HG03378 (cell line): ENCODE results near the gene SNRPB2.

Experiments
- ATAC-seq: cut with Tn5 transposase; IDR thresholded peaks from one replicate; pipeline ENCODE4 v1.9.1; 2021; ENCODE audit warnings: mild to moderate bottlenecking, moderate library complexity; ENCODE audit not compliant: unreplicated experiment

Gene SNRPB2

GRCh38 chr20:16729565-16730460 lies at the start of gene SNRPB2:
SNRPB2 (plus strand) TSS chr20:16730026; CDS start chr20:16731703, 1,677 bp downstream.
- peak; percentile 99 for ATAC-seq

GRCh38 chr20:16684416-16684815 lies 45.4 kb upstream of the SNRPB2 start:
- ATAC-seq, result no peak

GRCh38 chr20:16689906-16690305 lies 39.9 kb upstream of the SNRPB2 start:
- ATAC-seq, result no peak

GRCh38 chr20:16691381-16691780 lies 38.4 kb upstream of the SNRPB2 start:
- no peak for ATAC-seq

GRCh38 chr20:16692009-16692408 lies 37.8 kb upstream of the SNRPB2 start:
- ATAC-seq, result no peak

- ATAC-seq, result no peak
Observed at GRCh38 chr20:16692442-16692841, 37.4 kb upstream of the SNRPB2 start.

- no peak for ATAC-seq
Observed at GRCh38 chr20:16693278-16693677, 36.5 kb upstream of the SNRPB2 start.

- ATAC-seq, result no peak
Observed at GRCh38 chr20:16694161-16694560, 35.7 kb upstream of the SNRPB2 start.

- ATAC-seq, result no peak
Observed at GRCh38 chr20:16695628-16696027, 34.2 kb upstream of the SNRPB2 start.

- no peak for ATAC-seq
Observed at GRCh38 chr20:16699293-16699692, 30.5 kb upstream of the SNRPB2 start.

- no peak for ATAC-seq
Observed at GRCh38 chr20:16701296-16701695, 28.5 kb upstream of the SNRPB2 start.

- no peak for ATAC-seq
Observed at GRCh38 chr20:16703570-16703969, 26.3 kb upstream of the SNRPB2 start.

GRCh38 chr20:16707674-16708073 lies 22.2 kb upstream of the SNRPB2 start:
- ATAC-seq, result peak; percentile 63

GRCh38 chr20:16708602-16709001 lies 21.2 kb upstream of the SNRPB2 start:
- peak; percentile 7 for ATAC-seq

- ATAC-seq, result peak; percentile 84
Observed at GRCh38 chr20:16709017-16709416, 20.8 kb upstream of the SNRPB2 start.

- ATAC-seq, result no peak
Observed at GRCh38 chr20:16710781-16711180, 19.0 kb upstream of the SNRPB2 start.

GRCh38 chr20:16711661-16712258 lies 18.1 kb upstream of the SNRPB2 start:
- ATAC-seq, result no peak

- ATAC-seq, result no peak
Observed at GRCh38 chr20:16712511-16712947, 17.3 kb upstream of the SNRPB2 start.

- ATAC-seq, result no peak
Observed at GRCh38 chr20:16713066-16713465, 16.8 kb upstream of the SNRPB2 start.

GRCh38 chr20:16714242-16714641 lies 15.6 kb upstream of the SNRPB2 start:
- no peak for ATAC-seq

- no peak for ATAC-seq
Observed at GRCh38 chr20:16714751-16715150, 15.1 kb upstream of the SNRPB2 start.

- ATAC-seq, result no peak
Observed at GRCh38 chr20:16719421-16719820, 10.4 kb upstream of the SNRPB2 start.
